Astrocyte (in vitro differentiated cells and primary cell): ENCODE measurements around the gene TMEM92.

Experiments
- CTCF ChIP-seq: IDR thresholded peaks from 2 replicates; pipeline ENCODE4 v1.5.1; 2011; ENCODE audit warnings: low read depth, mild to moderate bottlenecking, inconsistent platforms, low read length, moderate library complexity; ENCODE audit not compliant: insufficient read depth
- EZH2 ChIP-seq: IDR thresholded peaks from 2 replicates; pipeline ENCODE4 v1.6.1; 2012; ENCODE audit warnings: mild to moderate bottlenecking, low read length, inconsistent platforms; ENCODE audit not compliant: insufficient read depth

- TF ChIP-seq CTCF (no peak), EZH2 (no peak)
These were observed 29.3 kb downstream of the TMEM92 start for GRCh38 chr17:50303596-50303995.
